ELR (cell line): ENCODE data around the gene COL4A1.

ENCODE experiments used
- DNase-seq: peaks from one replicate; pipeline ENCODE4 v3.0.0-alpha.2; 2015; ENCODE audit warnings: low read depth

Gene COL4A1

DNA sequence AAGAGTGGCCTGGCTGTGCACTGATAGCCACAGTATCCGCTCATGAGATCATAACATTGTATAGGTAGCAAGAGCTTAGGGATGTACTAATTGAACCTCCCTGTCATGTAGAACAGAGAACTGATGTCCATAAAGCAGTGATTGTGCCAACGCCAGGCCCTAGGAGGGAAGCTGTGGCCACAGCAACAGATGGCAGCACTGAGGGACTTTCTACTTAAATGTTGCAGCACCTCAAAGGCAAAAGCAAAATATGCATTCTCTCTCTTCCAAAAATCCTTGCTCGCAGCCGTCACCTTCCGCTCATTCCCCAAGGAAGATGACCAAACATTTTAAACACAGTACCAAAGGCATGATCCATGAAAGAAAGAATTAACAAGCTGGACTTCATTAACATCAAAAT, 32.3 kb downstream of the COL4A1 start:
- peak; percentile 20 for DNase-seq

GRCh38 chr13:110273254-110273653, 33.7 kb downstream of the COL4A1 start:
- no peak for DNase-seq

GRCh38 chr13:110272651-110273050, 34.3 kb downstream of the COL4A1 start:
- DNase-seq = no peak

GRCh38 chr13:110272227-110272626, 34.7 kb downstream of the COL4A1 start:
- no peak for DNase-seq

GRCh38 chr13:110271313-110271712, 35.6 kb downstream of the COL4A1 start:
- DNase-seq = no peak

GRCh38 chr13:110270507-110270906, 36.5 kb downstream of the COL4A1 start:
- DNase-seq = no peak

DNA sequence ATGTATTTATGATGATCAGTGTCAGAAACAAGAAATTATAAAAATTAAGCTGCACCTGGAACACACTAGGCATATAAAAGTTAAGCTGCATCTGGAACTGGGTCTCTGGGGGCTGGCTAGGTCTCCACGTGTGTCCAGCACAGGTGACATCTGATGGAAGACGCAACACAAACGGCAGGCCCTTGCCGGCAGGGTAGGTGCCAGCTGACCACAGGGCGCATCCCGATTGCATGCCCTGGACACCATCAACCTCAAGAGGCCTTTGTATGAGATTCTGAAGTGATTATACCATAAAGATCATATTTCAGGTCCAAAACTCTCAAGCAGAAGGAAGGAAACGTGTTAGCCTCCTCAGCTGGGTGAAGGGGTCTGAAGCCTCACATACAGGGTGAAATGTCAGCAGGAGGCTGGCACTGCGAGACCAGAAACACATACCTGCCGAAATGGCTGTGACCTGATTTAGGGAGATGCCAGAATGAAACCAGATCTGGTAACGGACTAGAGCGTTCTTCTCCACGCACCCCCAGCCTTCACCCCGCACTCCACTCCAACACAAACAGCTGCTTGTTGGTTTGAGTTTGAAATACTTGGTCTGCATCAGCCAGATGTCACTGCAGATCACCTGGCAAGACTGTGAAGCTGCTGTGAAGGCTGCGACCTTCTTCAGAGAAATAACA, 37.3 kb downstream of the COL4A1 start:
- no peak for DNase-seq

DNA sequence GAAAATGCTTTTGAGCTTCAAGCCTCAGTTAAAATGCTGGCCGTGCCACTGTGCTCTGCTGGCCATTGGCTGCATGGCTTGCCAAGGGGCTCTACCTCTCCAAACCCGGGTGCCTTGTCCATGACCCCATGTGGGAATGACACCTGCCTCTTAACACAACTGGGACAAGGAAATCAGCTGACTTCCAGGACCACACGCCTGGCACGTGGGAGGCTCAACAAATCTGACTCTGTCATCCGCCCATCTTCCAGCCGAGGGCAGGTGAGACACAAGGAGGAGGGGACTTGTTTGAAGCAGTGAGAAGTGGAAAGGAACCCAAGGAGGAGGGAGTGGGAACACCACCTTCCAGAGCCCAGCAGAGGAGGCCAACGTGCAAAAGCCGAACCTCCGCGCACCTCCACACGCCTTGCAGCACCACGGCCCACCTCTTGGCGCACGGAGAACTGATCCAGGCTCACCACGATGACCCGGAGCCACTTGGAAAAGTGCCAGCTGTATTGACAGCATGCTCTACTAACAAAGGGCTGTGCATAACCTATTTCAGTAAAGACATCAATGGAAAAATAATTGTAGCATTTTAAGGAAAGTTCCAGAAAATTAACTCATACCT, 38.3 kb downstream of the COL4A1 start:
- no peak for DNase-seq

- no peak for DNase-seq
Observed at GRCh38 chr13:110268061-110268460, 38.9 kb downstream of the COL4A1 start.

DNA sequence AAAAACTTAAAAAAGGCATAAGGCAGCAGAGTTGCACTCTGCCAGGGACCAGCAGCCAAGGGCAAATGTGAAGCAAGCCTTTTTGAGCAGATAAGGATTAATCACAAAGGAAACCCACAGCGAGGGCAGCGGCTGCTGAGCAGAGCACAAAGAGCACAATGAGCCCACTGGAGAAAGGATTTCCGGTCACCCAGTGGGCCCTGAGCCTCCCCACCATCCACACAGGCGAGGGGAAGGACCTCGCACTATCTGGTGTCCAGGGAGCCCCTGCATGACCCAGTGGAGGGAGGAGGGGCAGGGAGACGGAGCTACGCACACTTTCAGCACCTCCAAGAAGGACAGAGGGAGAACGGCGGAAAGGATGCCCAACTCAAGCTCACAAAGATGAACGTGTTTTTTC, 40.0 kb downstream of the COL4A1 start:
- no peak for DNase-seq

DNA sequence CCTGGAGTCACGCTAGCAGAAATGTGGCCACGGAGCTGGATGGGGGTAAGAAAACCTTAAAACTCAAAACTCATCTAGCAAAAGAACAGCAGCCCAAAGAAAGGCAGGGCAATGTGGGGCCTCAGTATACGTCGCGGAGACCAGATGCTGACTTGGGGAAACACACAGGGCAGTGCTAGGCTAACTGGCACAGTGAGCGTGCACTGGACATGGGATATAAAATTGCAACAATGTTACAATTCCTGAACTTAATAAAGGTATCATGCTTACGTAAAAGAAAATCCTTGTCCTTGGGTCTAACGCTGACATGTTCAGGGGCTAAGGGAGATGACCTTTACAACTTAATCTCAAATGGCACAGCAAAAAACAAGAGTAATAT, 40.5 kb downstream of the COL4A1 start:
- no peak for DNase-seq

- no peak for DNase-seq
Observed at GRCh38 chr13:110265682-110266430, 41.1 kb downstream of the COL4A1 start.

DNA sequence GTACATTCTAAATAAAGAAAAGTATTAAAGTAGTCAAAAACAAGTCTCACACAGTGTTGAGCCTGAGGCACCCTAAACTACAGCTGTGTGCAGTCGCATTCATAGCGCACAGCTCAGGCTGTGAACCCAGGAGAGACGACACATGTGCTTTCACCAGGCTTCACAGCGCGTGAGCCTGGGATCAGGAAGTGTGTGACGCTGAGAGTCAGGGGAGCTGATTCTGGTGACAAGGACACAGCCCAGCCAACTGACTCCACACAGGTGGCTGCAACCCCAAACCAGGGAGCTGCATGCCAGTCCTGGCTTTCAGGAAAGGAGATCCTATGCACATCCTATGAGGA, 41.6 kb downstream of the COL4A1 start:
- DNase-seq = no peak

- DNase-seq = no peak
Observed at GRCh38 chr13:110264685-110265275, 42.2 kb downstream of the COL4A1 start.

- DNase-seq = no peak
Observed at GRCh38 chr13:110263888-110264287, 43.1 kb downstream of the COL4A1 start.

DNA sequence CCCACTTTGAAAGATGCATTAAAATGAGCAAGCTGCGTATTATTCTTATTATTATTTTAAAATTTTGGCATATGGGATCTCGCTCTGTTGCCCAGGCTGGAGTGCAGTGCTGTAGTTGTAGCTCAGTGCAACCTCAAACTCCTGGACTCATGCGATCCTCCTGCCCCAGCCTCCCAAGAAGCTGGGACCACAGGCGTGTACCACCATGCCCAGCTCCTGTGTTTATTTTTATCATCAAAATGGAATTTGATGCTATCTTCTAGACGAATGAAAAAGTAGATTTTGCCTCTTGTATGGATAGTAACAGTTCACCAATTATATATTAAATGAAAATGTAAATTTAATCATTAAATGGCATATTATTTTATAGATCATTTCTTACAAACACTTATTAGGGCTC, 43.6 kb downstream of the COL4A1 start:
- DNase-seq = no peak

DNA sequence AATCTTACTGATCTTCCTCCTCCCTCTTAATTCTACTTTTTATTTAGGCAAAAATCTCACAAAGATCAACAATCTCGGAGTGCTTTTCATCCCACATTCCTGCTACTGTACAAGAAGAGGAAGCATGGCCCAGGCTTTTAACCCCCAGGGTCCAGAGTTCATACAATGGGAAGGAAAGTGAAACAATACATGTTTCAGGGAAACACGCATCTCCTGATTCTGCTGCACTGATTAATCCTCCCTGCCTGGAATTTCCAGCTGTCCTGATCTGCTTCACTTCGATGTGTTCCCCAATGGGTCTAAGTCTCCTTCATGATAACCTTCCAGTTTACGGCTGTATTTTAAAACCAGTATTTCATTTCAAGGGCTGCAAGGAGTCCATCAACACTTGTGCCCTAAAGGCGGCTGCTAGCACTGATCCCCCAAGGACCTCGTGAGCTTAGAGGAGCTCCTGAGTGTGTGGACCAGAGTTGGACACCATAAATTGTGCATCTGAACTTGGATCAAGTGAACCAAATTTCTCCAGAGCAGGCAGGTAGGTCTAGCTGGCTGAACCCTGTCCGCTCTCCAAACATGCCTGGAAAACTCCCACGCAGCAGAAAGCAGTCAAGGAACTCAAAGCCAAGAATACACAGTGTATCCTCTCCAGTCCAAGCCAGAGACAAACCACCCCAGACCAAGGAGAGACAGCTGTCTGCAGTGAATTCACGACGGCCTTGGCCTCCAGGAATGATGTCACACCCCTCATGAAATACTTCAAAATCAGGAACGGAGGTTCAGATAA, 44.3 kb downstream of the COL4A1 start:
- DNase-seq = no peak

DNA sequence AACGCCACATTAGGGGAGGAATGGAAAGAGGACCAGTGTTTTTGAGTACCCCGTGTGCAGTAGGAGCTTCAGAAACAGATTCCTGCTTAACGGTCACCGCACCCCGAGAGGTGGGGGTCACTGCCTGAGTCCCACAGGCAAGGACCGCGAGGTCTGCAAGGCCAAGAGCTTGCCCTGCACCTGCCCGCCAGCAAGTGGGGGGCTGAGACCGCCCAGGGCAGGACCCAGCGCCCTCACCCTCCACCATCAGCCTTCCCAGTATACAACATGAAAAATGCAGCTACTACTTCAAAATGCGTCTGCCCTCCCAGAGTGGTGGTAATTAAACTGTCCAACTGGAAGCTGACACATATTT, 44.9 kb downstream of the COL4A1 start:
- no peak for DNase-seq

DNA sequence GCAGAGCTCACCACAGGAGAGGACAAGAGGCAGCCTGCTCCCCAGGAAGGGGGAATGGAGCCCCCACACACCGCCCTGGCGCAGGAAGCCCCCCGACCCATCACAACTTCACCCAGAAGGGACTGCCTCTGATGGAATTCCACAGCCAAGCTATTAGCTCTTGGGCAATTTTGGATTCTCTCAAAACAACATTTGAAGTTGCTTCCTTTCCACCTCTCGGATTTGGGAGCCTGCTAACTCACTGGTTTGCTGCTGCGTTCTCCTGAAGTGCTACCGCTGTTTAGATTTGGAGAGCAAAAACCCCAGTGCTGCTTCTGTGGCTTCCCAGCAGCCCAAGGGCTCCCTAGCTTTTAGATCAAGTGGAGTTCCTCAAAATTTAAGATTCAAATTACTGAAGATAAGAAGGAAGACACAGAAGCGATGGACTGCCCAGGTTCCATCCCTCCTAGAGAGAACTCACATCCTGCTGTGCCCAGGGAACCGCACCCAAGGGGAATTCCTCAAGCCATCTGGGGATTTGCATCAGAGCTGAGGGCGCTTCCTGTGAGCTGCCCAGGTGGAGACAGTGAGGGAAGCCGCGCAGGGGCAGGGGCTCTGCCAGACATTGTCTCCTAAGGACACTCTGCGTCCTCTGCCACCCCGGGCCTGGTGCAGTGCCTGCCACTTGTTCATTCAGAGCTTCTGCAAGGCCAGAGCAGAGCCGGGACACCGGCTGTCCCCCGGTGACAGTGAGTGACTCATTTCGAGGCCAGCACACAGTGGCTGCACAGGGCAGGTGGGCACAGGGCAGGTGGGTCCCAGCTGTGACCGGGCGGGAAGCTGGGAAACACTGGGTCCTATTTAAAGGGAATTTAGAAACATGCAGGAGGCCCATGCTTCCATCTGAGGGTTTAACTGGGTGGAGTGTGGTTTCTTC, 45.5 kb downstream of the COL4A1 start:
- DNase-seq = peak; percentile 19

DNA sequence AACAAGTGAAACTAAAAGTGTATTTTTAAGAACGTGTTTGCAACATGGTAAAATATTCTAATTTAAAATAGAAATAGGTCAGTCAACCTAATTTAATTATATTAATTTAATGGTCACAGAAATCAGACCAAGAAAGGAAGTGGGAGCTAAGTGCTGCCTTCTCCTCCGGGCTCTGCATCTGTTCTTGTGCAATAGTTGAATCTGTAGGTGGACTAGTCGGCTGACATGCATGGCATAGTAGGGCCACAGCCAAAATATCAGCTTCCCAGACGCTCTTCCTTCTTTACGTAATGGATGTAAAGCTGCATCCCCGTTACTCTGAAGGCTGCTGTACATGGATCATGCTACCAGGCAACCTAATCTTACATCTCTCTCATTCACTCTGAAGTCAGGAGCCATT, 47.3 kb downstream of the COL4A1 start:
- DNase-seq = peak; percentile 36

DNA sequence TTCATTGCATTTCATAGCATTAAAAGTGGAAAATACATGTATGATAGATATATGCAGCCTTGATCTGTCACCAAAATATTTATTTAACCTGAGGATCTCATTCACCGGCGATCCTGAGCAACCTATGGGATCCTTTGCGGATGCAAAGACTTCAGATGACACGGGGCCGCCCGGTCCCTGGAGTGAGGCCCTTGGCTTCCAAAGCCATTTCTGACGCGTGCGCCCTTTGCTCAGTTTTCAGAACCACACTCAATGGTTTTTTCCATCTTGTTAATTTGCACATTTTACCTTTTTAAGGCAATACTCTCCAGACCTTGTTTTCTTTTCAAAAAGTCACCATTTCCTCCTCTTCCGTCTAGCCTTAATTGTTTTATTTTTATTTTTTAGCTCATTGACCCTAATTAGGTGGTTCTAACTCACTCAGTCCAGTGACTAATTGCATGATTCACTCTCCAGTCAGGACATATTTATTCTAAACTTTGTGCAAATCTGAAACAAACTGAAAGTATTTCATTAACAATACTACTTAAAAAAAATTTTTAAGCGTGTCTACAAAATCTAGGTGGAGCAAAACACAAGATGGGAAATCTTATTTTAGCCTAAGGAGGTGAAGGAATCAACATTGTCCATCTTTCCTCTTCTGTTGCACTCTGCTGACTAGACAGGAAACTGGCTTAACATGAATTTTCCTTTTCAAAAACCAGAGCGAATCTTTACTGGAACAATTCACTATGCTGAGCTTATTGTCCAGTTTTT, 47.9 kb downstream of the COL4A1 start:
- peak; percentile 51 for DNase-seq
